ENCODE measurements around the gene FOXP1. TPM values are rescaled to one million over a fixed set of nuclear protein-coding genes. Genes with fewer than 3 reads are reported as not detected.

Gene FOXP1
- total RNA-seq, 1 experiment from 2014 or later = 2.9 TPM

DNA sequence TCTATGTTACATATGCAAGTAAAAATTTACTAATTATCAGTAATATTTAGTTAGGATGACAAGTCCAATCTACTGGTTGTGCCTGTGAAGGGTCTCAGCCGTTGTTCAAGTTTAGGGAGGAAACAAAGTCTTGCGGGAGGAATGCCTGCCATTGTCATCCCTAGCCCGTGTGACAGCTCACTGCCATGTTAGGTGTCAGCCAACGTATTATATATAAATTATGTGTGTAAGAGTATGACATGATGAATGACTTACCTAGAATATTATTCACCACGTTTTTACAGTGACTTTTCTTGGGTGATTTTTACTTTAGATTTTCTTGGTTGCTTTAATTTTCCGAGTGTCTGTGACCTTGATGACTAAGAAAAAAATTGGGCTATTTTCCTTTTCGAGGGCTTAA lies 656.7 kb downstream of the FOXP1 start:
- H3K9me3 ChIP-seq (ENCODE audit: control insufficient read depth, insufficient read depth, low read depth, low read length) = no peaks in the 10 kb centered on the region
- intact Hi-C loops (cut with micrococcal nuclease; ENCODE audit: unreplicated experiment) = no loop called here
- H3K36me3 ChIP-seq (ENCODE audit: control insufficient read depth, insufficient read depth, low read length) = no peaks in the 10 kb centered on the region
- no peak overlapping the region for H3K4me3 ChIP-seq (ENCODE audit: low read depth in 2 of 2, low read length in 2 of 2)
- H3K4me1 ChIP-seq (ENCODE audit: control insufficient read depth, insufficient read depth, low read length) = no peaks in the 10 kb centered on the region
- TF ChIP-seq, protein P1, sequence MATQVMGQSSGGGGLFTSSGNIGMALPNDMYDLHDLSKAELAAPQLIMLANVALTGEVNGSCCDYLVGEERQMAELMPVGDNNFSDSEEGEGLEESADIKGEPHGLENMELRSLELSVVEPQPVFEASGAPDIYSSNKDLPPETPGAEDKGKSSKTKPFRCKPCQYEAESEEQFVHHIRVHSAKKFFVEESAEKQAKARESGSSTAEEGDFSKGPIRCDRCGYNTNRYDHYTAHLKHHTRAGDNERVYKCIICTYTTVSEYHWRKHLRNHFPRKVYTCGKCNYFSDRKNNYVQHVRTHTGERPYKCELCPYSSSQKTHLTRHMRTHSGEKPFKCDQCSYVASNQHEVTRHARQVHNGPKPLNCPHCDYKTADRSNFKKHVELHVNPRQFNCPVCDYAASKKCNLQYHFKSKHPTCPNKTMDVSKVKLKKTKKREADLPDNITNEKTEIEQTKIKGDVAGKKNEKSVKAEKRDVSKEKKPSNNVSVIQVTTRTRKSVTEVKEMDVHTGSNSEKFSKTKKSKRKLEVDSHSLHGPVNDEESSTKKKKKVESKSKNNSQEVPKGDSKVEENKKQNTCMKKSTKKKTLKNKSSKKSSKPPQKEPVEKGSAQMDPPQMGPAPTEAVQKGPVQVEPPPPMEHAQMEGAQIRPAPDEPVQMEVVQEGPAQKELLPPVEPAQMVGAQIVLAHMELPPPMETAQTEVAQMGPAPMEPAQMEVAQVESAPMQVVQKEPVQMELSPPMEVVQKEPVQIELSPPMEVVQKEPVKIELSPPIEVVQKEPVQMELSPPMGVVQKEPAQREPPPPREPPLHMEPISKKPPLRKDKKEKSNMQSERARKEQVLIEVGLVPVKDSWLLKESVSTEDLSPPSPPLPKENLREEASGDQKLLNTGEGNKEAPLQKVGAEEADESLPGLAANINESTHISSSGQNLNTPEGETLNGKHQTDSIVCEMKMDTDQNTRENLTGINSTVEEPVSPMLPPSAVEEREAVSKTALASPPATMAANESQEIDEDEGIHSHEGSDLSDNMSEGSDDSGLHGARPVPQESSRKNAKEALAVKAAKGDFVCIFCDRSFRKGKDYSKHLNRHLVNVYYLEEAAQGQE (IDR thresholded peaks at IDR 0.05; ENCODE audit: insufficient read depth in 1 of 2, low read depth in 2 of 2, low read length in 1 of 2) = no peak
- TF ChIP-seq TCF7L2 (IDR thresholded peaks at IDR 0.05; ENCODE audit: low read depth, low read length) (no peak), POLR2AphosphoS5 (IDR thresholded peaks at IDR 0.05; ENCODE audit: low read depth, low read length) (no peak), SIN3A (IDR thresholded peaks at IDR 0.05; ENCODE audit: borderline replicate concordance, insufficient read depth, low read depth, low read length) (no peak)
- TF ChIP-seq, protein P2, sequence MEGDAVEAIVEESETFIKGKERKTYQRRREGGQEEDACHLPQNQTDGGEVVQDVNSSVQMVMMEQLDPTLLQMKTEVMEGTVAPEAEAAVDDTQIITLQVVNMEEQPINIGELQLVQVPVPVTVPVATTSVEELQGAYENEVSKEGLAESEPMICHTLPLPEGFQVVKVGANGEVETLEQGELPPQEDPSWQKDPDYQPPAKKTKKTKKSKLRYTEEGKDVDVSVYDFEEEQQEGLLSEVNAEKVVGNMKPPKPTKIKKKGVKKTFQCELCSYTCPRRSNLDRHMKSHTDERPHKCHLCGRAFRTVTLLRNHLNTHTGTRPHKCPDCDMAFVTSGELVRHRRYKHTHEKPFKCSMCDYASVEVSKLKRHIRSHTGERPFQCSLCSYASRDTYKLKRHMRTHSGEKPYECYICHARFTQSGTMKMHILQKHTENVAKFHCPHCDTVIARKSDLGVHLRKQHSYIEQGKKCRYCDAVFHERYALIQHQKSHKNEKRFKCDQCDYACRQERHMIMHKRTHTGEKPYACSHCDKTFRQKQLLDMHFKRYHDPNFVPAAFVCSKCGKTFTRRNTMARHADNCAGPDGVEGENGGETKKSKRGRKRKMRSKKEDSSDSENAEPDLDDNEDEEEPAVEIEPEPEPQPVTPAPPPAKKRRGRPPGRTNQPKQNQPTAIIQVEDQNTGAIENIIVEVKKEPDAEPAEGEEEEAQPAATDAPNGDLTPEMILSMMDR (IDR thresholded peaks at IDR 0.05) = no peak
- DNase-seq (ENCODE audit: low read depth, low spot score) (no peak), ATAC-seq (no peak)
- ChIA-PET POLR2A (no interaction called here), CTCF (no interaction called here)
- in situ Hi-C loops (cut with HindIII; ENCODE audit: low pct_unique_long_range_greater_than_20kb, low sequenced_read_pairs) = no loop called here
- H3K27me3 ChIP-seq (ENCODE audit: control insufficient read depth, insufficient read depth, low read length) = no peaks in the 10 kb centered on the region
- BruUV-seq (replicated peaks) = no TSS peak
- no peak overlapping the region for H3K27ac ChIP-seq (ENCODE audit: low read length)

DNA sequence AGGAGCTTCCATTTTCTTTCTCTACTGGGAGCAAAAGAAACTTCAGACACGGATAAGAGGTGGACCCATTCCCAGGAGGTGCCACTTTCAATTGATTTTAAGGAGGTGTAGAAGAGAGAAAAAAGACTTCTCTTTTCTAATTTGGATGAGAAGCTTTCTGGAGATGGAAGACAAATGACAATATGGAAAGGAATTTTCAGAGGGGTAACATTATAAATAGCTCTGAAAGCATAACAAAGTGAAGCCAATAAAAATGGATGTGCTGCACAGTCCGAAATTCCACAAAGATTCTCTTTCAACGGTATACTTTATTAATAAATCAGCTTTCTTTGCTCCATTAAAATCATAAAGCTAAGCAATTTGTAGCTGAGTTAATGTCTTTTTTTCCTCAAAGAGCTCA lies 663.9 kb downstream of the FOXP1 start:
- ChIA-PET CTCF (no interaction called here), POLR2A (no interaction called here)
- H3K9me3 ChIP-seq (ENCODE audit: control insufficient read depth, insufficient read depth, low read depth, low read length) = no peaks in the 10 kb centered on the region
- in situ Hi-C loops (cut with HindIII; ENCODE audit: low pct_unique_long_range_greater_than_20kb, low sequenced_read_pairs) = no loop called here
- DNase-seq (ENCODE audit: low read depth, low spot score) (no peak), ATAC-seq (no peak)
- BruUV-seq (replicated peaks) = no TSS peak
- intact Hi-C loops (cut with micrococcal nuclease; ENCODE audit: unreplicated experiment) = no loop called here
- no peaks in the 10 kb centered on the region for H3K4me1 ChIP-seq (ENCODE audit: control insufficient read depth, insufficient read depth, low read length)
- TF ChIP-seq TCF7L2 (IDR thresholded peaks at IDR 0.05; ENCODE audit: low read depth, low read length) (no peak), POLR2AphosphoS5 (IDR thresholded peaks at IDR 0.05; ENCODE audit: low read depth, low read length) (no peak), SIN3A (IDR thresholded peaks at IDR 0.05; ENCODE audit: borderline replicate concordance, insufficient read depth, low read depth, low read length) (no peak)
- TF ChIP-seq, protein P1 (IDR thresholded peaks at IDR 0.05; ENCODE audit: insufficient read depth in 1 of 2, low read depth in 2 of 2, low read length in 1 of 2) = no peak
- TF ChIP-seq, protein P2 (IDR thresholded peaks at IDR 0.05) = no peak
- no peaks in the 10 kb centered on the region for H3K27me3 ChIP-seq (ENCODE audit: control insufficient read depth, insufficient read depth, low read length)
- H3K4me3 ChIP-seq (ENCODE audit: low read depth in 2 of 2, low read length in 2 of 2) = no peak overlapping the region
- no peak overlapping the region for H3K27ac ChIP-seq (ENCODE audit: low read length)
- H3K36me3 ChIP-seq (ENCODE audit: control insufficient read depth, insufficient read depth, low read length) = no peaks in the 10 kb centered on the region

All from Panc1 (cell line).